Measurements from ENCODE around the gene TMC4.

Gene TMC4

GRCh38 chr19:54158812-54159351 lies 14.1 kb downstream of the TMC4 start:
- Histone ChIP-seq H3K4me2 (ENCODE audit: low read length) (peak overlapping the region; percentile 97), H3K4me3 (ENCODE audit: low read length) (peak overlapping the region; percentile 86), H3K27me3 (ENCODE audit: control insufficient read depth, insufficient read depth, low read length) (no peaks in the 10 kb centered on the region), H3K4me1 (ENCODE audit: control insufficient read depth, insufficient read depth, low read length) (peaks cover 37% of the 10 kb centered on the region), H3K9me3 (replicated peaks; ENCODE audit: low read length) (no peaks in the 10 kb centered on the region), H3K9ac (ENCODE audit: low read depth, low read length) (peak overlapping the region; percentile 90), H3K36me3 (ENCODE audit: insufficient read depth, low read length) (peaks cover 33% of the 10 kb centered on the region)

GRCh38 chr19:54156953-54157352 lies 16.0 kb downstream of the TMC4 start:
- peaks cover 53% of the 10 kb centered on the region for H3K36me3 ChIP-seq (ENCODE audit: insufficient read depth, low read length)
- H3K4me2 ChIP-seq (ENCODE audit: low read length) = no peak overlapping the region
- no peaks in the 10 kb centered on the region for H3K9me3 ChIP-seq (replicated peaks; ENCODE audit: low read length)
- no peak overlapping the region for H3K4me3 ChIP-seq (ENCODE audit: low read length)
- no peaks in the 10 kb centered on the region for H3K27me3 ChIP-seq (ENCODE audit: control insufficient read depth, insufficient read depth, low read length)
- peaks cover 47% of the 10 kb centered on the region for H3K4me1 ChIP-seq (ENCODE audit: control insufficient read depth, insufficient read depth, low read length)
- no peak overlapping the region for H3K9ac ChIP-seq (ENCODE audit: low read depth, low read length)

- H3K9me3 ChIP-seq (replicated peaks; ENCODE audit: low read length) = no peaks in the 10 kb centered on the region
- peaks cover 57% of the 10 kb centered on the region for H3K36me3 ChIP-seq (ENCODE audit: insufficient read depth, low read length)
- H3K4me2 ChIP-seq (ENCODE audit: low read length) = no peak overlapping the region
- H3K4me3 ChIP-seq (ENCODE audit: low read length) = no peak overlapping the region
- H3K27me3 ChIP-seq (ENCODE audit: control insufficient read depth, insufficient read depth, low read length) = no peaks in the 10 kb centered on the region
- no peak overlapping the region for H3K9ac ChIP-seq (ENCODE audit: low read depth, low read length)
- H3K4me1 ChIP-seq (ENCODE audit: control insufficient read depth, insufficient read depth, low read length) = peaks cover 47% of the 10 kb centered on the region
These were observed 16.5 kb downstream of the TMC4 start for GRCh38 chr19:54156490-54156889.

- Histone ChIP-seq H3K4me2 (ENCODE audit: low read length) (no peak overlapping the region), H3K4me1 (ENCODE audit: control insufficient read depth, insufficient read depth, low read length) (peaks cover 43% of the 10 kb centered on the region), H3K27me3 (ENCODE audit: control insufficient read depth, insufficient read depth, low read length) (no peaks in the 10 kb centered on the region), H3K9me3 (replicated peaks; ENCODE audit: low read length) (no peaks in the 10 kb centered on the region), H3K9ac (ENCODE audit: low read depth, low read length) (no peak overlapping the region), H3K36me3 (ENCODE audit: insufficient read depth, low read length) (peaks cover 64% of the 10 kb centered on the region), H3K4me3 (ENCODE audit: low read length) (no peak overlapping the region)
These were observed 17.3 kb downstream of the TMC4 start for GRCh38 chr19:54155694-54156093.

- Histone ChIP-seq H3K9me3 (replicated peaks; ENCODE audit: low read length) (no peaks in the 10 kb centered on the region), H3K4me1 (ENCODE audit: control insufficient read depth, insufficient read depth, low read length) (peaks cover 37% of the 10 kb centered on the region), H3K4me2 (ENCODE audit: low read length) (no peak overlapping the region)
These were observed 18.2 kb downstream of the TMC4 start for GRCh38 chr19:54154603-54155345.

GRCh38 chr19:54153731-54154326 lies 19.1 kb downstream of the TMC4 start:
- no peak overlapping the region for H3K4me3 ChIP-seq (ENCODE audit: low read length)
- no peaks in the 10 kb centered on the region for H3K9me3 ChIP-seq (replicated peaks; ENCODE audit: low read length)
- no peak overlapping the region for H3K4me2 ChIP-seq (ENCODE audit: low read length)
- H3K9ac ChIP-seq (ENCODE audit: low read depth, low read length) = peak overlapping the region; percentile 37
- peaks cover 33% of the 10 kb centered on the region for H3K4me1 ChIP-seq (ENCODE audit: control insufficient read depth, insufficient read depth, low read length)
- peaks cover 81% of the 10 kb centered on the region for H3K36me3 ChIP-seq (ENCODE audit: insufficient read depth, low read length)
- H3K27me3 ChIP-seq (ENCODE audit: control insufficient read depth, insufficient read depth, low read length) = no peaks in the 10 kb centered on the region

More at GRCh38 chr19:54154603-54155345, 18.2 kb downstream of the TMC4 start:
- peak overlapping the region; percentile 37 for H3K9ac ChIP-seq (ENCODE audit: low read depth, low read length)
- H3K4me3 ChIP-seq (ENCODE audit: low read length) = no peak overlapping the region
- peaks cover 71% of the 10 kb centered on the region for H3K36me3 ChIP-seq (ENCODE audit: insufficient read depth, low read length)
- no peaks in the 10 kb centered on the region for H3K27me3 ChIP-seq (ENCODE audit: control insufficient read depth, insufficient read depth, low read length)

- H3K4me3 ChIP-seq (ENCODE audit: low read length) = no peak overlapping the region
- H3K9me3 ChIP-seq (replicated peaks; ENCODE audit: low read length) = no peaks in the 10 kb centered on the region
- H3K36me3 ChIP-seq (ENCODE audit: insufficient read depth, low read length) = peaks cover 78% of the 10 kb centered on the region
- peaks cover 24% of the 10 kb centered on the region for H3K4me1 ChIP-seq (ENCODE audit: control insufficient read depth, insufficient read depth, low read length)
- H3K27me3 ChIP-seq (ENCODE audit: control insufficient read depth, insufficient read depth, low read length) = no peaks in the 10 kb centered on the region
- H3K4me2 ChIP-seq (ENCODE audit: low read length) = no peak overlapping the region
- H3K9ac ChIP-seq (ENCODE audit: low read depth, low read length) = no peak overlapping the region
These were observed 20.0 kb downstream of the TMC4 start for GRCh38 chr19:54152878-54153524.

- Histone ChIP-seq H3K9ac (ENCODE audit: low read depth, low read length) (no peak overlapping the region), H3K36me3 (ENCODE audit: insufficient read depth, low read length) (peaks cover 84% of the 10 kb centered on the region), H3K27me3 (ENCODE audit: control insufficient read depth, insufficient read depth, low read length) (no peaks in the 10 kb centered on the region), H3K4me3 (ENCODE audit: low read length) (no peak overlapping the region), H3K9me3 (replicated peaks; ENCODE audit: low read length) (no peaks in the 10 kb centered on the region), H3K4me2 (ENCODE audit: low read length) (no peak overlapping the region), H3K4me1 (ENCODE audit: control insufficient read depth, insufficient read depth, low read length) (peaks cover 23% of the 10 kb centered on the region)
These were observed 20.7 kb downstream of the TMC4 start for GRCh38 chr19:54152267-54152666.

- H3K4me3 ChIP-seq (ENCODE audit: low read length) = no peak overlapping the region
- no peak overlapping the region for H3K9ac ChIP-seq (ENCODE audit: low read depth, low read length)
- no peak overlapping the region for H3K4me2 ChIP-seq (ENCODE audit: low read length)
- no peaks in the 10 kb centered on the region for H3K27me3 ChIP-seq (ENCODE audit: control insufficient read depth, insufficient read depth, low read length)
- no peaks in the 10 kb centered on the region for H3K9me3 ChIP-seq (replicated peaks; ENCODE audit: low read length)
- peaks cover 85% of the 10 kb centered on the region for H3K36me3 ChIP-seq (ENCODE audit: insufficient read depth, low read length)
- peaks cover 23% of the 10 kb centered on the region for H3K4me1 ChIP-seq (ENCODE audit: control insufficient read depth, insufficient read depth, low read length)
These were observed 21.5 kb downstream of the TMC4 start for GRCh38 chr19:54151362-54152035.

GRCh38 chr19:54149021-54149812 lies 23.7 kb downstream of the TMC4 start:
- no peaks in the 10 kb centered on the region for H3K9me3 ChIP-seq (replicated peaks; ENCODE audit: low read length)
- H3K9ac ChIP-seq (ENCODE audit: low read depth, low read length) = no peak overlapping the region
- H3K27me3 ChIP-seq (ENCODE audit: control insufficient read depth, insufficient read depth, low read length) = no peaks in the 10 kb centered on the region
- H3K4me3 ChIP-seq (ENCODE audit: low read length) = no peak overlapping the region
- no peak overlapping the region for H3K4me2 ChIP-seq (ENCODE audit: low read length)
- peaks cover 90% of the 10 kb centered on the region for H3K36me3 ChIP-seq (ENCODE audit: insufficient read depth, low read length)
- peaks cover 13% of the 10 kb centered on the region for H3K4me1 ChIP-seq (ENCODE audit: control insufficient read depth, insufficient read depth, low read length)

Measured in skeletal muscle satellite cell (primary cell).